Thyroid gland (tissue), 4 donors: ENCODE data around the gene GRM1.

ENCODE experiments used
- CTCF ChIP-seq, 6 experiments: fragments of 200-600 bp in 3 of 6; fragments of 450-650 bp in 3 of 6; sonication (generic) in 3 of 6; IDR thresholded peaks; one replicate each; pipeline ENCODE4 v1.5.1; 2016 to 2019; ENCODE audit warnings: antibody characterized with exemption in 6 of 6, mild to moderate bottlenecking in 2 of 6, inconsistent platforms in 1 of 6, moderate library complexity in 1 of 6
- POLR2A ChIP-seq, 2 donors: fragments of 450-650 bp; IDR thresholded peaks; one replicate each; pipeline ENCODE4 v1.6.1; 2017; ENCODE audit warnings: antibody characterized with exemption in 2 of 2, mild to moderate bottlenecking in 2 of 2, moderate library complexity in 1 of 2

- TF ChIP-seq CTCF (IDR thresholded peaks at IDR 0.05), result no peak
- TF ChIP-seq POLR2A (IDR thresholded peaks at IDR 0.05), result no peak
These were observed 274.1 kb downstream of the GRM1 start for GRCh38 chr6:146302994-146303393.
